Osteoblast (primary cell): Measurements from ENCODE around the gene ASTL. TPM values are rescaled to one million over a fixed set of nuclear protein-coding genes. Genes with fewer than 3 reads are reported as not detected.

Source experiments
- DNase-seq: peaks from one replicate; pipeline ENCODE4 v3.0.0; 2011; ENCODE audit warnings: low spot score, mixed read lengths; ENCODE audit not compliant: insufficient read length; ENCODE audit errors: missing footprints
- H2AFZ ChIP-seq: 2 replicates; pipeline ENCODE4 v1.6.0; 2011; ENCODE audit warnings: mild to moderate bottlenecking, low read length
- H3K27ac ChIP-seq: 2 replicates; pipeline ENCODE4 v1.5.1; 2011; ENCODE audit warnings: mild to moderate bottlenecking, low read depth, low read length, moderate library complexity
- H3K27me3 ChIP-seq: 2 replicates; pipeline ENCODE4 v1.6.0; 2012; ENCODE audit warnings: mild to moderate bottlenecking, control low read depth, inconsistent platforms, low read length, moderate library complexity; ENCODE audit not compliant: insufficient read depth
- H3K36me3 ChIP-seq: 2 replicates; pipeline ENCODE4 v1.5.1; 2011; ENCODE audit warnings: mild to moderate bottlenecking, low read length, control low read depth, moderate library complexity; ENCODE audit not compliant: insufficient read depth
- H3K4me1 ChIP-seq: 2 replicates; pipeline ENCODE4 v1.5.1; 2011; ENCODE audit warnings: mild to moderate bottlenecking, low read length, control low read depth, moderate library complexity; ENCODE audit not compliant: insufficient read depth
- H3K4me2 ChIP-seq: 2 replicates; pipeline ENCODE4 v1.6.0; 2011; ENCODE audit warnings: mild to moderate bottlenecking, low read length; ENCODE audit not compliant: insufficient read depth
- H3K4me3 ChIP-seq: fragments of 200-600 bp; sonication (generic); 3 replicates; pipeline ENCODE4 v1.5.1; 2012; ENCODE audit warnings: mild to moderate bottlenecking, low read length, inconsistent platforms; ENCODE audit not compliant: insufficient read depth
- H3K79me2 ChIP-seq: 2 replicates; pipeline ENCODE4 v1.6.0; 2012; ENCODE audit warnings: mild to moderate bottlenecking, low read length, control low read depth, inconsistent platforms; ENCODE audit not compliant: insufficient read depth
- H3K9me3 ChIP-seq: 2 replicates; pipeline ENCODE4 v1.5.1; 2011; ENCODE audit warnings: low read depth, low read length, control low read depth
- H4K20me1 ChIP-seq: 2 replicates; pipeline ENCODE4 v1.6.0; 2012; ENCODE audit warnings: mild to moderate bottlenecking, low read length, control low read depth; ENCODE audit not compliant: insufficient read depth
- CTCF ChIP-seq: IDR thresholded peaks from 2 replicates; pipeline ENCODE4 v1.5.1; 2011; ENCODE audit warnings: mild to moderate bottlenecking, low read depth, low read length, moderate library complexity; ENCODE audit errors: extremely low read depth
- total RNA-seq: library from RNA; depleted of rRNA; stranded (reverse); fragments of >200 nt; gene quantifications from 2 replicates; pipeline ENCODE4 v1.2.3, GENCODE V29; 2012

ASTL gene
- total RNA-seq, 1 donor, result not detected

GRCh38 chr2:96102596-96103186 lies 35.6 kb downstream of the ASTL start:
- H3K9me3 ChIP-seq, result peaks cover 5% of the 10 kb centered on the region
- H3K27ac ChIP-seq, result no peak overlapping the region

GRCh38 chr2:96100893-96101304 lies 37.4 kb downstream of the ASTL start:
- H3K36me3 ChIP-seq, result no peaks in the 10 kb centered on the region
- no peaks in the 10 kb centered on the region for H3K4me1 ChIP-seq
- H3K9me3 ChIP-seq, result peaks cover 5% of the 10 kb centered on the region
- no peaks in the 10 kb centered on the region for H3K27me3 ChIP-seq
- H2AFZ ChIP-seq, result no peak overlapping the region
- DNase-seq, result no peak
- H3K4me2 ChIP-seq, result no peak overlapping the region
- H3K4me3 ChIP-seq, result no peak overlapping the region
- no peak for TF ChIP-seq CTCF
- H3K27ac ChIP-seq, result no peak overlapping the region
- no peaks in the 10 kb centered on the region for H4K20me1 ChIP-seq
- no peaks in the 10 kb centered on the region for H3K79me2 ChIP-seq

More at GRCh38 chr2:96102596-96103186, 35.6 kb downstream of the ASTL start:
- no peak overlapping the region for H2AFZ ChIP-seq
- no peak for TF ChIP-seq CTCF
- H3K27me3 ChIP-seq, result no peaks in the 10 kb centered on the region
- no peak overlapping the region for H3K4me2 ChIP-seq
- no peaks in the 10 kb centered on the region for H3K79me2 ChIP-seq
- peak; percentile 39 for DNase-seq
- no peak overlapping the region for H3K4me3 ChIP-seq
- H3K36me3 ChIP-seq, result no peaks in the 10 kb centered on the region
- no peaks in the 10 kb centered on the region for H4K20me1 ChIP-seq
- no peaks in the 10 kb centered on the region for H3K4me1 ChIP-seq

DNA sequence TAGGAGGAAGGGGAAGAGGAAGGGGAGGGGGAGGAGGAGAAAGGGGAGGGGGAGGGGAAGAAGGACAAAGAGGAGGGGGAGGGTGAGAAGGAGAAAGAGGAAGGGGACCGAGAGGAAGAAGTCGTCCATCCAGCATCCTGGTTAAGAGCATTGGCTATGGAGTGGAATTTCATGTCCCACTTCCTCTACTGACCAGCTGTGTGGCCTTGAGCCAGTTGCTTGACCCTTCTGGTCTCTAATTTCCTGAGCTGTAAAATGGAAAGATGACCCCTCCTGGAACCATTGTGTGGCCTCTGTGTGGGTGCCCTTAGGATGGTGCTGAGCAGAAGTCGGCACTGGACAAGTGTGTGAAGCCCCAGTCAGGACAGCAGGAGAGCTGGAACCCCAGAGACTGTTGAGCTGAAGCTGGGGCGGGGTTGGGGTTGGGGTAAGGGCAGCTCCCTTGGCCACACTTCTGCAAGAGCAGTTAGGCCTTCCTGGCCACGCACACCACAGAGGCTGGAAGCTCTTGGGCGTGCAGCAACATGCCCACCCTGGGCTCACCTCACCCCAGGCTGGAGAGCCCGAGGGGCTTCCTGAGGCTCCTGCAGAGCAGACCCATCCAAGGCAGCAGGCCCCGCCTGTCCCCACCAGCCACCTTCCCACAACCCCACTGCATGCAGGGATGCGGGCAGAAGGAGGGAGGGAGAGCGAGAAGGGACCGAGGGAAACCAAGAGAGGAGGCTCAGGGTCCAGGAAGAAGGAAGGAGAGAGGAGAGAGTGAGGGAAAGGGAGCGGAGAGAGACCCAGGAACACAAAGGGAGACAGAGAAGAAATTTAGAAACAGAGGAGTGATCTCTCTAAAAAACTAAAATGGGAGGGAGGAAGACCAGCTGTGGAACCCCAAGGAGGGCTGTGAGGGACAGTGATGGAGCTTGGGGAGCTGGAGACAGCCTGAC lies 38.2 kb downstream of the ASTL start:
- Histone ChIP-seq H3K4me3 (no peak overlapping the region), H4K20me1 (no peaks in the 10 kb centered on the region), H3K79me2 (no peaks in the 10 kb centered on the region), H3K36me3 (no peaks in the 10 kb centered on the region), H3K4me1 (no peaks in the 10 kb centered on the region), H3K9me3 (peaks cover under 1% of the 10 kb centered on the region), H3K27me3 (peaks cover 2% of the 10 kb centered on the region), H2AFZ (no peak overlapping the region), H3K4me2 (no peak overlapping the region), H3K27ac (no peak overlapping the region)
- no peak for TF ChIP-seq CTCF
- DNase-seq, result peak; percentile 60
